ENCODE measurements around the gene NLRP1.

DNA sequence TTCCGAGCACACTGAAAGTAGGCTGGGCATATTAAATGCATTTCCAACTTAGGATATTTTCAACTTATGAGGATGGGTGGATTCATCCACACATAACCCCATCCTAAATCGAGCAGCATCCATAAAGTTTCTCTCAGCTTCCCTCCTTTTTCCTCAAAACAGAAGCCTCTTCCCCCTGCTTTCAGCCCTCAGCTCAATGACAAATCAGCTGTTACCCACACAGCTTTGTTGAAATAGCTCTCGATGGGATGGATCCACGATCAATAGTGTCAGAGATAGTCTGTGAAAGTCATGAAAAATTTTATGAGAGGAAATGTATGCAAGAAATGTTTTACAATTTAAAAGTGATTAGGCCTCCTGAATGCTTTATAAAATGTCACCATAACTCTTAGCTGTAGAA is 118.0 kb downstream of the NLRP1 start:
- TF ChIP-seq, protein P1, sequence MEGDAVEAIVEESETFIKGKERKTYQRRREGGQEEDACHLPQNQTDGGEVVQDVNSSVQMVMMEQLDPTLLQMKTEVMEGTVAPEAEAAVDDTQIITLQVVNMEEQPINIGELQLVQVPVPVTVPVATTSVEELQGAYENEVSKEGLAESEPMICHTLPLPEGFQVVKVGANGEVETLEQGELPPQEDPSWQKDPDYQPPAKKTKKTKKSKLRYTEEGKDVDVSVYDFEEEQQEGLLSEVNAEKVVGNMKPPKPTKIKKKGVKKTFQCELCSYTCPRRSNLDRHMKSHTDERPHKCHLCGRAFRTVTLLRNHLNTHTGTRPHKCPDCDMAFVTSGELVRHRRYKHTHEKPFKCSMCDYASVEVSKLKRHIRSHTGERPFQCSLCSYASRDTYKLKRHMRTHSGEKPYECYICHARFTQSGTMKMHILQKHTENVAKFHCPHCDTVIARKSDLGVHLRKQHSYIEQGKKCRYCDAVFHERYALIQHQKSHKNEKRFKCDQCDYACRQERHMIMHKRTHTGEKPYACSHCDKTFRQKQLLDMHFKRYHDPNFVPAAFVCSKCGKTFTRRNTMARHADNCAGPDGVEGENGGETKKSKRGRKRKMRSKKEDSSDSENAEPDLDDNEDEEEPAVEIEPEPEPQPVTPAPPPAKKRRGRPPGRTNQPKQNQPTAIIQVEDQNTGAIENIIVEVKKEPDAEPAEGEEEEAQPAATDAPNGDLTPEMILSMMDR (IDR thresholded peaks at IDR 0.05 in 2 of 3, conservative IDR thresholded peaks at IDR 0.05 in 1 of 3; ENCODE audit: control insufficient read depth in 2 of 3, extremely low read depth in 1 of 3, insufficient read depth in 1 of 3, low read depth in 3 of 3, low read length in 3 of 3): no peak
- no peak for TF ChIP-seq EED (IDR thresholded peaks at IDR 0.05; ENCODE audit: low read depth)
